SIG-M5 treated with dmso at 0.1 percent for 504 hours (cell line): ENCODE results near the gene FEZ2.

Experiments used
- DNase-seq: peaks from one replicate; lab custom pipeline; 2025; ENCODE audit not compliant: unreplicated experiment; lab: John Stamatoyannopoulos, UW

FEZ2 gene

GRCh38 chr2:36587556-36587955, 10.4 kb downstream of the FEZ2 start:
- DNase-seq, result no peak

GRCh38 chr2:36587101-36587500, 10.9 kb downstream of the FEZ2 start:
- DNase-seq, result no peak

GRCh38 chr2:36586672-36587071, 11.3 kb downstream of the FEZ2 start:
- DNase-seq, result no peak

DNA sequence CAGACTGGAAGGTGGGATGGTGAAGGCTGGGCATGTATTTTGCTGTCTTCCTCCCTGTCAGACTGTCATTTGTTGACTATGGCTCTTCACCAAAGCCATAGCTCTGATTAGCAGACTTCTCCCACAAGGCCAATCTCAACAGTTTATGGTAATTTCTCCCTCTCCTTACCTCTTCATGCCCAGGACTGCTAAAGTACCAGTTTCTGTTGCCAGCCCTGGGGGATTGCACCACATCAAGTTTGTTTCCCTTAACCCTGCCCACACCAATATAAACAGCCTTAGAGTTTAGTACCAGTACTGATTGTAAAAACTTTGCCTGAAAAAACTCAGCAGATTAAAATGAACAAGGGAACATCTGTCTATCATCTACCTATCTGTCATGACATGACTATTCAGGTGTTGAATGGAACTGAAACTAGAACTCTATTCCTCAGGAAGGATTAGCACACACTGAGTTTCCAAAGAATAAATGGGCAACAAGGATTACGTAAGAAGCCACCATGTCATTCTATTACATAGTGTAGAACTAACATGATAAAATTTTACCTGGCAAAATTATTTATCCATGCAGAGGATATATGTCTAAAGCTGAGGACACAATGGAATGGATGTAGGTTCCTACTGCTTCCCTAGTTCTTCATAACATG, 13.7 kb downstream of the FEZ2 start:
- no peak for DNase-seq

GRCh38 chr2:36582951-36583350, 15.0 kb downstream of the FEZ2 start:
- no peak for DNase-seq

DNA sequence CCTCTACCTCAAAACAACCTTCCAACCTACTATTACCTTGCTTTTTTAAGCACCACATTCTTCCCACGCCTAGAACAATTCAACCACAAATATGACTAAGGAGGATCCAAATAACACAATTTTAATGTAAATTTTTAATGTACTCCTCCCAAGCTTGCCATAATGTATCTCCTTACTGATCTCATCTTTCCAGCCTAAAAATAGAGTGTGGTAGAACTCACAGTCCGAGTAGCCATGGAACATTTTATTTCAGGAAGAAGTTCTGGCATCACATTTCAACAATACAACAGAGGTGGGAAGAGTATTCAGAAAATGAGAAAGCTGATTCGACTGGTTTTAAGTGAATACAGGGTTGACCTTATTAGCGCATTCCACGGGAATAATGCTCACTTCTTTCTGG, 15.4 kb downstream of the FEZ2 start:
- no peak for DNase-seq

DNA sequence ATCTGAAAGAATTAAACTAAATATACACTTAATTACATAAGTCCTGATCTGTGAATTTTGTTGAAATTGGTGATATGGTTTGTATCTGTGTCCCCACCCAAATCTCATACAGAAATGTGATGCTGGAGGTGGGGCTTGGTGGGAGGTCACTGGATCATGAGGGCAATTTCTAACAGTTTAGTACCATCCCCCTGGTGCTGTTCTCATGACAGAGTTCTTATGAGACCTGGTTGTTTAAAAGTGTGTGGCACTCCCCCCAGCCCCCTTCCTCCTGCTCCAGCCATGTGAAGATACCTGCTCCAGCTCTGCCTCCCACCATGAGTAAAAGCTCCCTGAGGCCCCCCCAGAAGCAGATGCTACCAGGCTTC, 18.7 kb downstream of the FEZ2 start:
- no peak for DNase-seq

GRCh38 chr2:36578343-36579296, 19.3 kb downstream of the FEZ2 start:
- peak; percentile 35 for DNase-seq

GRCh38 chr2:36577884-36578283, 20.1 kb downstream of the FEZ2 start:
- DNase-seq, result no peak

DNA sequence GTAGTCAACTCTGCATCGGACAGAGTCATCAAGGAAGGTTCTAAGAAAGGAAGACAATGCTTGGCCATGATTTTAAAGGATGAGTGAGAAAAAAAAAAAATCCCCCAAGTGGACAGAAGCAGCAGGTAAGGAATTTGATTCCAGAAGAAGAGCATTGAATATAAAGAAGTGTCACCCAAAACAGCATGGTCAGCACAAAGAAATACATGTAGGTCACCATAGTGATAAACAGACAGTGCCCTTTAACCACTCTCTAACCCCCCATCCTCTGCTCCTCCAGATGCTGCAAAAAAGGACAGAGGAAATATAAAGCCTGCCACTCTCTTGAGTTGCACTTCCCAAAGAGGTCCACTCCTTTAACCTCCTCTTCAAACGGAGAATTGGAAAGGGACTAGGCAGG, 23.4 kb downstream of the FEZ2 start:
- DNase-seq, result no peak

GRCh38 chr2:36573165-36573564, 24.8 kb downstream of the FEZ2 start:
- DNase-seq, result no peak

DNA sequence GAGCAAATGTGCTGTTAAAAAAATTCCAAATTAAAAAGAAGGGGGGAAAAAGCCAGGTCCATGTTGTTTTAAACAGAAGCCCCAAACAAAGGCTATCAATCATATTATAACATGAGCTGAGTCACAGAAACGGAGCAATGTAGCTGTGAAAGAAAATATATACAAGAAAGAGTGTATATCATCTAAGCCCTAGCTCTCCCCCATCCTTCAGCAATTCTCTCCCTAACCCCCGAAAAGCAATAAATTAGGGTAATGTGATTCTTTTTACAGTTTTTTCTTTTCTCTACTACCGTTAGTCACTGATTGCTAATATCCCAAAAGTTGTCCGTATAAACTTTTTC, 25.3 kb downstream of the FEZ2 start:
- no peak for DNase-seq

- no peak for DNase-seq
Observed at GRCh38 chr2:36572054-36572718, 25.8 kb downstream of the FEZ2 start.

- no peak for DNase-seq
Observed at GRCh38 chr2:36570416-36570815, 27.6 kb downstream of the FEZ2 start.

DNA sequence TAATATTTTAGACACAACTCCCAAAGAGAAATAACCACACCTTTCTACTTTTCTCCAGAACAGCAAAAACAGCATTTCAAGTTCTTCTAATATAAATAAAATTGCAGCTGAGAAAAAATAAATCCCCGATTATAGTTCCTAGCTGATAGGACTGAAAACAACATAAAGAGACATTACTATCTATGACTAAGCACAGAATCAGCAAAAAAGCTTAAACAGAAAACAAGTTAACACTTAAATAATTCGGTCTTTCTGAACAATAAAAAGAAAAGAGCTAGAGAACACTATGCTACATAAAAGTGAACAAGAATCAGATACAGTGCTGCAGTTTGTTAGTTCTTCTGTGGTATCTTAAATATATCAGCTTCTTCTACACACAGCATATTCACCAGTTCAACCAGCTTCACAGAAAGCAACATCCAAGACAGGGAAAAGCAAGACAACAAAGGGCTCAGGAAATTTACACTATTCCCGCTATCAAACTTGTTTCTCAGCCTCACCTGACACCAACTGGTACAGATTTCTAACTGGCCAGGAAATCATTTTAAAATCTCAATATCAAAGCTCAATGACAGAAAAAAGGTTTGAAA, 28.6 kb downstream of the FEZ2 start:
- no peak for DNase-seq

- no peak for DNase-seq
Observed at GRCh38 chr2:36568516-36569246, 29.3 kb downstream of the FEZ2 start.

GRCh38 chr2:36567711-36568408, 30.1 kb downstream of the FEZ2 start:
- DNase-seq, result no peak

- DNase-seq, result no peak
Observed at GRCh38 chr2:36566887-36567286, 31.1 kb downstream of the FEZ2 start.

DNA sequence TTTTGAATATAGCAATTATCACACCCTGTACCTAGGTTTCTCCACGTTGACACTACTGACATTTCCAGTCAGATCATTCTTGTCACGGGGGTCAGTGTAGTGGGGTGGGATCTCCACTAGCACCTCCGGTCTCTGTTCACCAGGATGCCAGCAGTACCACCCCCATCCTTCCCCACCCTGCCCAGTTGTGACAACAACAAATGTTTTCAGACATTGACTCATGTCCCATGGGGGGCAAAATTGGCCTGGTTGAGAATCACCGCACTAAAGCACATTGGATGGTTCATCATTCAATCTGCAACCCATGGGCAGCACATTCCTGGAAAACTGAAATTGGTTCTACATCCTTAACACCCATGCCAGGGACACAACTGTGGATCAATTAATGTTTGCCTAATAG, 32.3 kb downstream of the FEZ2 start:
- no peak for DNase-seq

DNA sequence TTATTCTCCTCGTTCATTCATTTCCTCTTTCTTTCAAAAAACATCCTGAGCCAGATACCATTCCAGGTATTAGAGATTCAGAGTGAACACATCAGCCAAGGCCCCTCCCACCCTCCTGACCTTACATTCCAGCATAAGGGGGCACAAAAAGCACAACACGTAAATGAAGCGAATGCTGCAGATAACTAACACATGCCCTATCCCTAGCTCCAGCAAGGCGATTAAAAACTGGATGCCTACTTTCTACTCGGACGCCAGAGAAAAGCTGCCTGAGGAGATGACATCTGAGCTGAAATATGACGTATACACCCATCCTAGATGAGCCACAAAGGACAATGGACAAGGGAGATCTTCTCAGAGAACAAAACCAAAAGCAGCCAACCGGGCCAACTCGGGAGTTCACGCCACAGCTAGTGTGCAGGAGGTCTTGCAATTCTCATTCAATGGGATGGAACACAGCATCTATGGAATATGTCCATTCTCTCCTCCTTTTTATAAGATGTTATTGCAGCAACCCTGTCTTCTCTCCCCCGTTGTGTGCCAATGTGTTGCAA, 33.5 kb downstream of the FEZ2 start:
- no peak for DNase-seq
